Measurements from ENCODE around the gene TMEM158.

The TMEM158 gene

DNA sequence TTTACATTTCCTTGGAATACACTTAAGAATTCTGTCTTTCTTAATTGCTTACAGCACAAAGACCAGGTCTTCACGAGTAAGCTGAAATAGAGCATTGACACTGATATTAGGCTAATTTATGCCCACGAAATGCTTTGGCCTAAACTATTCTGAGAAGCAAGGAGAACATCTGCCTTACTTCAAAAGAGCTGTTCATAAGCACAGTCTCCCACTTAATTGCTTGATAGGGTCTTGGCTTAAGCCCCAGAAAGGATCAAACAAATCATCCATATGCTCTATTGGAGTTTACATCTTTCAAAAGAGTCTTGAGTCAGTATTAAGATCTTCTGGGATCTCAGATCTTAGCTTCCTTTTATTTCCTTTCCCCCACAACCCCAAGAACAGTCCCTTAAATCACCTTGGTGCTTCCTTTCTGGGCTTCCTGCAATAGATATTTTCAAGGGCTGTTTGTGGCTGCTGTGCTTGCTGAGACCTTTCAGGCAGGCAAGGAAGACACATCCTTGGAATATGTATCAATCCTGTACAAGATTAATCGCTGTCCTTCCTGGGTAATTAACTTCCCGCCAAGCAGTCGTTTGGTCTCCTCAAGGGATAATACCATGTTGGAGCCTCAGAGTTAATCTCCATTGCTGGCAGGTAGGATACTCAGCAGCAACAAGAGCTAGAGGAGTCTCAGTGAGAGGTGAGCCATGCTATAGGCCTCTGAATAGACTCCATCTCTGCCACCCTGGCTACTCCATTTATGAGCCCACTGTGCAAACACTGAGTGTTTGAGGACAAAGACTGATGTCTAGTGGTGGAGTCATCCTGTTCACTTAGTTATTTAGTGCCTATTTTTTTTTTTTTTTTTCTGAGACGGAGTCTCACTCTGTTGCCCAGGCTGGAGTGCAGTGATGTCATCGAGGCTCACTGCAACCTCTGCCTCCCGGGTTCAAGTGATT lies 37.1 kb downstream of the TMEM158 start:
- TF ChIP-seq, protein P1, sequence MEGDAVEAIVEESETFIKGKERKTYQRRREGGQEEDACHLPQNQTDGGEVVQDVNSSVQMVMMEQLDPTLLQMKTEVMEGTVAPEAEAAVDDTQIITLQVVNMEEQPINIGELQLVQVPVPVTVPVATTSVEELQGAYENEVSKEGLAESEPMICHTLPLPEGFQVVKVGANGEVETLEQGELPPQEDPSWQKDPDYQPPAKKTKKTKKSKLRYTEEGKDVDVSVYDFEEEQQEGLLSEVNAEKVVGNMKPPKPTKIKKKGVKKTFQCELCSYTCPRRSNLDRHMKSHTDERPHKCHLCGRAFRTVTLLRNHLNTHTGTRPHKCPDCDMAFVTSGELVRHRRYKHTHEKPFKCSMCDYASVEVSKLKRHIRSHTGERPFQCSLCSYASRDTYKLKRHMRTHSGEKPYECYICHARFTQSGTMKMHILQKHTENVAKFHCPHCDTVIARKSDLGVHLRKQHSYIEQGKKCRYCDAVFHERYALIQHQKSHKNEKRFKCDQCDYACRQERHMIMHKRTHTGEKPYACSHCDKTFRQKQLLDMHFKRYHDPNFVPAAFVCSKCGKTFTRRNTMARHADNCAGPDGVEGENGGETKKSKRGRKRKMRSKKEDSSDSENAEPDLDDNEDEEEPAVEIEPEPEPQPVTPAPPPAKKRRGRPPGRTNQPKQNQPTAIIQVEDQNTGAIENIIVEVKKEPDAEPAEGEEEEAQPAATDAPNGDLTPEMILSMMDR (conservative IDR thresholded peaks at IDR 0.05; ENCODE audit: low read length), result no peak
- no peak overlapping the region for H3K4me3 ChIP-seq (ENCODE audit: low read length)
- no peak for DNase-seq (ENCODE audit: low read depth)

DNA sequence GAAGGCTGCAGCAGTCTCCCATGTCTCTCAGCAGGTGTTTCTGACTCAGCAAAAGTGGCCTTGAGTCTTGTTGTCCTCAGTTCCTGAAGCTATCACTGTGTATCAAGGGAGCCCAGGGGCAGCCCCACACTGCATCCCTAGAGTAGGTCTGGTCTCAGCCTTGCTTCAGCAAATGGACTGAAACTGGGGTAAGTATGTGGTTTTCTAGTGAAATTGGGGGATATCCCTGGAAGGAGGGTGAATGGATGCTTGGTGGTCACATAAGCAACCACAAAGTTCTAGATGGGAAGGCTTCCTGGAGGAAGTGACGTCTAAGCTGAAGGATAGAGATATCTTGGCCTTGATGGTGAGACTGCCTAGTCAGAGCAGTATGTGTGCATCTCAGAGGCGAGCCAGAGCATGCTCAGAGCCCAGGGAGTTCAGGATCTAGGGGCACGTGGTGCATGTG lies 38.4 kb downstream of the TMEM158 start:
- no peak for DNase-seq (ENCODE audit: low read depth)
- TF ChIP-seq, protein P1 (conservative IDR thresholded peaks at IDR 0.05; ENCODE audit: low read length), result no peak
- H3K4me3 ChIP-seq (ENCODE audit: low read length), result no peak overlapping the region

DNA sequence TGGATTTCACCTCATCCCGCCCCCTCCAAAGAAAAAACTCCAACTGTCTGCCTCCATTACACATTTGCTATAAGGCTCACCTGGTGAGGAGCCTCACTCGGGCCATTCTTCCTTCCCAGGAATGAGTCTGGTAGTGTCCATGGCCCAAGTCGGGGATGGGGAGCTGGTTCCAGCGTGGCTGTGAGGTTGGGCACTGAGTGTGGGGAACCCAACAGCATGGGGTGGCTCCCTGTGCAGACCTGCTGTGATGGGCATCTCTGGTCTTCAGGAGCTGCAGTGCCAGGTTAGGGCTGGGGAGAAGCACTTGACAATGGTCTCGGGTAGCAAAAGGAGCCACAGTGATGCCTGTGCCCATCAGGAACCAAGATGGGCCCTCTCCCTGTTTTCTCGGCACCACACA lies 39.2 kb downstream of the TMEM158 start:
- no peak overlapping the region for H3K4me3 ChIP-seq (ENCODE audit: low read length)
- TF ChIP-seq, protein P1 (conservative IDR thresholded peaks at IDR 0.05; ENCODE audit: low read length), result no peak
- DNase-seq (ENCODE audit: low read depth), result no peak

DNA sequence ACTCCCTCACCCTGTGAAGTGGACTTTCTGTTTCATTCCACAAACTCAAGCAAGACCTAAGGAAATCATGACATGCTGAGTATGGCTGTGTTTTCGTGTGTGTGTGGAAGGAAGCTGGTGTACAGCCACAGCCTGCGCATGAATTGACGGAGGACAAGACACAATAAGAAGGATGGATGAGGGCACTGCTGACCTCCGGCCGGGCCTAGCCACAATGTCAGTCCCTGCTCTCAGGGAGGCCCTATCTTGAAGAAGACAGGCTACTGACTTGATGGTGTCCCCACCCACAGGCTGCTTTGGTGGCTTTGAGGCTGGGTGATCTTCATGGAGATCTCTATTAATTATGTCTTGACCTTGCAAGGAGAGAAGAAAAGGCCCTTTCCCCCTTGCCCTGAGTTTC lies 40.6 kb downstream of the TMEM158 start:
- no peak overlapping the region for H3K4me3 ChIP-seq (ENCODE audit: low read length)
- no peak for DNase-seq (ENCODE audit: low read depth)
- TF ChIP-seq, protein P1 (conservative IDR thresholded peaks at IDR 0.05; ENCODE audit: low read length), result no peak

DNA sequence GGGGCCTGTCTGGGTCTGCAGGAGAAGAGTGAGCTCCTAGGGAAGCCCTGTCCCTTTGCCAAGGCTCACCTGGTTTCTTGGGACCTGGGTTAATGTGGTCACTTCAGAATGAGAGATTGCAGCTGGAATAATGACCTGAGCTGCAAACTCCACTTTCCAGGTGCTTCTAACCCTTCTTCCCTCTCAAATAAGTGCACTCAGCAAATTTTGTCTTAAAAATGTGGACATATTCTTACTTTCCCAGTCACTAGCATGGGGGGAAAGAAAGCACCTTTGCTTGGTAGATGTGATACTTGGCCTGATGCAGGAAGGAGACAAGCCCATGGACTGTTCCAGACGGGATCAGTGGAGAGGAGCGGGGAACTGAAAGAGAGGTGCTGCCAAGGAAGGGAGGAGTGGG lies 41.0 kb downstream of the TMEM158 start:
- TF ChIP-seq, protein P1 (conservative IDR thresholded peaks at IDR 0.05; ENCODE audit: low read length), result no peak
- no peak overlapping the region for H3K4me3 ChIP-seq (ENCODE audit: low read length)
- DNase-seq (ENCODE audit: low read depth), result no peak

DNA sequence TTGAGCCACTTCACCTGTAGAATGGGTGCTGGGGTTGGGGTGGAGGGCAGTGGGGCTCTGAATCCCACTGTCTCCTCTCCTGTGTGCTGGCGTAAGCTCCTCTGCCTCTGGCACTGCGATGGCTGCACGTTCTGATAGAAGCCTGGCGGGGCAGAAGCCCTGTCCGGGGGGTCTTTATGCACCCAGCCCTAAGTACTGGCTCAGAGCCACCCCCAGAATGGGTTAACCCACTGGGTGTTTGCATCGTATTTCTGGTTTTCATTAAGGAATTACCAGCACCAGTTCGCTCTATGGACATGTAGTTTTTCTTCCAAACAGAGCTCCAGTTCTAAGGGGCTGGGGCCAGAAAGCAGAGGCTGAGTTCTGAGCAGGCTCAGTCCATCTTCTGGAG lies 42.2 kb downstream of the TMEM158 start:
- DNase-seq (ENCODE audit: low read depth), result no peak
- H3K4me3 ChIP-seq (ENCODE audit: low read length), result no peak overlapping the region
- TF ChIP-seq, protein P1 (conservative IDR thresholded peaks at IDR 0.05; ENCODE audit: low read length), result no peak
